Breast epithelium (tissue), 4 donors: Measurements from ENCODE around the gene DNMT3A. TPM values are rescaled to one million over a fixed set of nuclear protein-coding genes. Genes with fewer than 3 reads are reported as not detected.

Source experiments
- DNase-seq, 2 donors: peaks; one replicate each; pipeline ENCODE4 v3.0.0-alpha.2; 2019; ENCODE audit warnings: low spot score in 2 of 2
- H3K27ac ChIP-seq, 2 donors: fragments of 200-600 bp; sonication (generic) in 1 of 2; one replicate each; pipeline ENCODE4 v1.5.1; 2016 to 2019; ENCODE audit warnings: mild to moderate bottlenecking in 1 of 2
- H3K27me3 ChIP-seq, 2 donors: fragments of 200-600 bp; sonication (generic) in 1 of 2; one replicate each; pipeline versions ENCODE4 v1.5.1 to v1.6.0; 2017 to 2019; ENCODE audit warnings: control low read depth in 1 of 2, mild to moderate bottlenecking in 1 of 2
- H3K36me3 ChIP-seq: fragments of 200-600 bp; one replicate; pipeline ENCODE4 v1.5.1; 2019
- H3K4me1 ChIP-seq, 2 donors: fragments of 200-600 bp; sonication (generic); one replicate each; pipeline ENCODE4 v1.5.1; 2016 to 2019; ENCODE audit warnings: control low read depth in 1 of 2
- H3K4me3 ChIP-seq, 3 donors: fragments of 200-600 bp; sonication (generic); 1 replicate in 2 of 3; 2 replicates in 1 of 3; pipeline ENCODE4 v1.5.1; 2016 to 2019; ENCODE audit warnings: mild to moderate bottlenecking in 3 of 3, moderate library complexity in 2 of 3
- H3K9me3 ChIP-seq, 2 donors: fragments of 200-600 bp; sonication (generic) in 1 of 2; one replicate each; pipeline ENCODE4 v1.5.1; 2016 to 2019; ENCODE audit warnings: control low read depth in 1 of 2
- CTCF ChIP-seq, 3 donors: fragments of 450-650 bp; IDR thresholded peaks; one replicate each; pipeline ENCODE4 v1.5.1; 2016 to 2017; ENCODE audit warnings: antibody characterized with exemption in 3 of 3, mild to moderate bottlenecking in 3 of 3, moderate library complexity in 3 of 3
- POLR2A ChIP-seq: fragments of 450-650 bp; IDR thresholded peaks from one replicate; pipeline ENCODE4 v1.6.1; 2016; ENCODE audit warnings: antibody characterized with exemption, mild to moderate bottlenecking, moderate library complexity
- POLR2AphosphoS5 ChIP-seq, 3 donors: sonication (generic); formaldehyde crosslinking; IDR thresholded peaks; one replicate each; pipeline ENCODE4 v1.6.1; 2017; ENCODE audit warnings: antibody characterized with exemption in 3 of 3
- intact Hi-C: fragments of 100-400 bp; cut with DNase I; formaldehyde crosslinking; loops from one replicate; pipeline ENCODE4 v1.15.1; 2023; ENCODE audit warnings: low total_unique reads
- total RNA-seq, 3 donors: library from RNA; depleted of rRNA; stranded (reverse); fragments of >200 nt; gene quantifications; one replicate each; pipeline ENCODE4 v1.1.0, GENCODE V29; 2016

DNMT3A gene
- total RNA-seq, 3 donors from 2014 or later, result 8.2 to 21.7 (median 20.0) TPM

GRCh38 chr2:25285265-25286024, 56.3 kb downstream of the DNMT3A start:
- Histone ChIP-seq H3K27ac (peak overlapping the region; percentile 12 to 61), H3K36me3 (no peaks in the 10 kb centered on the region), H3K27me3 (no peaks in the 10 kb centered on the region), H3K4me3 (no peak overlapping the region), H3K4me1 (peaks cover 0 to 5% of the 10 kb centered on the region in 2 donors), H3K9me3 (no peaks in the 10 kb centered on the region)
- intact Hi-C loops, result no loop called here
- no peak for DNase-seq
- TF ChIP-seq CTCF (IDR thresholded peaks at IDR 0.05), result no peak
- TF ChIP-seq POLR2AphosphoS5 (IDR thresholded peaks at IDR 0.05), result no peak
- TF ChIP-seq POLR2A, result no peak

GRCh38 chr2:25284756-25285155, 57.0 kb downstream of the DNMT3A start:
- Histone ChIP-seq H3K27me3 (no peaks in the 10 kb centered on the region), H3K36me3 (no peaks in the 10 kb centered on the region), H3K9me3 (no peaks in the 10 kb centered on the region), H3K4me1 (peaks cover 0 to 5% of the 10 kb centered on the region in 2 donors), H3K4me3 (no peak overlapping the region), H3K27ac (no peak overlapping the region)
- TF ChIP-seq POLR2AphosphoS5 (IDR thresholded peaks at IDR 0.05) (no peak), CTCF (IDR thresholded peaks at IDR 0.05) (no peak), POLR2A (no peak)
- intact Hi-C loops, result no loop called here
- DNase-seq, result no peak

GRCh38 chr2:25283921-25284320, 57.8 kb downstream of the DNMT3A start:
- DNase-seq, result no peak
- intact Hi-C loops, result no loop called here
- peaks cover 0 to 5% of the 10 kb centered on the region in 2 donors for H3K4me1 ChIP-seq
- no peak overlapping the region for H3K4me3 ChIP-seq
- no peak overlapping the region for H3K27ac ChIP-seq
- no peaks in the 10 kb centered on the region for H3K27me3 ChIP-seq
- H3K36me3 ChIP-seq, result no peaks in the 10 kb centered on the region
- TF ChIP-seq POLR2A, result no peak
- no peak for TF ChIP-seq CTCF (IDR thresholded peaks at IDR 0.05)
- TF ChIP-seq POLR2AphosphoS5 (IDR thresholded peaks at IDR 0.05), result no peak
- H3K9me3 ChIP-seq, result no peaks in the 10 kb centered on the region

GRCh38 chr2:25281941-25282340, 59.8 kb downstream of the DNMT3A start:
- Histone ChIP-seq H3K27me3 (no peaks in the 10 kb centered on the region), H3K27ac (peak overlapping the region in 1 of 2 donors; percentile 29), H3K4me3 (no peak overlapping the region), H3K9me3 (no peaks in the 10 kb centered on the region), H3K36me3 (no peaks in the 10 kb centered on the region), H3K4me1 (peaks cover 0 to 5% of the 10 kb centered on the region in 2 donors)
- TF ChIP-seq CTCF (IDR thresholded peaks at IDR 0.05), result no peak
- no peak for TF ChIP-seq POLR2A
- no peak for TF ChIP-seq POLR2AphosphoS5 (IDR thresholded peaks at IDR 0.05)
- intact Hi-C loops, result no loop called here
- DNase-seq, result no peak

GRCh38 chr2:25281522-25281921, 60.2 kb downstream of the DNMT3A start:
- H3K27ac ChIP-seq, result peak overlapping the region in 1 of 2 donors; percentile 29
- no peak overlapping the region for H3K4me3 ChIP-seq
- H3K9me3 ChIP-seq, result no peaks in the 10 kb centered on the region
- no peaks in the 10 kb centered on the region for H3K27me3 ChIP-seq
- DNase-seq, result peak in 1 of 2 donors; percentile 27
- H3K36me3 ChIP-seq, result no peaks in the 10 kb centered on the region
- TF ChIP-seq POLR2A, result no peak
- TF ChIP-seq CTCF (IDR thresholded peaks at IDR 0.05), result no peak
- no peak for TF ChIP-seq POLR2AphosphoS5 (IDR thresholded peaks at IDR 0.05)
- H3K4me1 ChIP-seq, result peaks cover 0 to 5% of the 10 kb centered on the region in 2 donors
- intact Hi-C loops, result no loop called here
